Right lobe of liver (tissue), 6 donors: ENCODE measurements around the gene CCDC92. TPM values are rescaled to one million over a fixed set of nuclear protein-coding genes. Genes with fewer than 3 reads are reported as not detected.

ENCODE experiments used
- ATAC-seq, 4 donors: fragments of 200-7000 bp; cut with Tn5 transposase; one replicate each; pipeline ENCODE4 v1.9.1; 2020; ENCODE audit warnings: mild to moderate bottlenecking in 4 of 4, moderate library complexity in 4 of 4
- DNase-seq, 3 donors: peaks; one replicate each; pipeline ENCODE4 v3.0.0-alpha.2; 2020
- H3K27ac ChIP-seq, 3 donors: fragments of 200-600 bp; one replicate each; pipeline ENCODE4 v1.8.0; 2022
- H3K27me3 ChIP-seq, 2 donors: fragments of 200-600 bp; one replicate each; pipeline ENCODE4 v1.8.0; 2022
- H3K36me3 ChIP-seq, 4 donors: fragments of 200-600 bp; sonication (generic) in 1 of 4; one replicate each; pipeline versions ENCODE4 v1.5.1 to v1.8.0; 2017 to 2022; ENCODE audit warnings: control low read depth in 1 of 4
- H3K4me1 ChIP-seq, 4 donors: fragments of 200-600 bp; sonication (generic) in 1 of 4; one replicate each; pipeline versions ENCODE4 v1.5.1 to v1.8.0; 2017 to 2022; ENCODE audit warnings: control low read depth in 1 of 4
- H3K4me3 ChIP-seq, 3 donors: fragments of 200-600 bp; one replicate each; pipeline ENCODE4 v1.8.0; 2022
- H3K9me3 ChIP-seq, 4 donors: fragments of 200-600 bp; sonication (generic) in 1 of 4; one replicate each; pipeline versions ENCODE4 v1.5.1 to v1.8.0; 2017 to 2022; ENCODE audit warnings: control low read depth in 1 of 4
- POLR2A ChIP-seq: fragments of 450-650 bp; IDR thresholded peaks from one replicate; pipeline ENCODE4 v1.6.1; 2017; ENCODE audit warnings: antibody characterized with exemption, mild to moderate bottlenecking
- WGBS: methylation state at CpG from one replicate; pipeline ENCODE4 v1.1.6; 2018; ENCODE audit warnings: low coverage, low lambda C conversion rate; ENCODE audit not compliant: insufficient coverage; ENCODE audit errors: missing lambda C conversion rate; 5-methylcytosine and 5-hydroxymethylcytosine counted together
- intact Hi-C, 2 donors: fragments of 100-400 bp; cut with DNase I; formaldehyde crosslinking; loops; one replicate each; pipeline versions ENCODE4 v1.11.2 to v1.14.1; 2022
- total RNA-seq, 6 experiments: library from RNA; depleted of rRNA in 2 of 6; stranded (reverse); fragments of >200 nt in 2 of 6; fragmentation: NEBNext Ultra II Directional in 3 of 6; extraction: Animal tissue kit (Norgen Biotek cat#: 25700) in 3 of 6; gene quantifications; one replicate each; pipeline versions ENCODE4 v1.1.0 to v1.2.4, GENCODE V29; 2016 to 2023
- TF ChIP-seq, protein P1 (sequence below), 4 donors: fragments of 200-600 bp in 3 of 4; fragments of 450-650 bp in 1 of 4; IDR thresholded peaks; one replicate each; pipeline versions ENCODE4 v1.5.1 to v1.8.0; 2016 to 2022; ENCODE audit warnings: antibody characterized with exemption in 4 of 4, mild to moderate bottlenecking in 2 of 4
- donor health status: DM: no; HTN: yes; CAD: no.
- donor health status: DM: no; HTN: no; CAD: no.
- donor health status: DM: no; HTN: no; CAD: no.
- donor health status: DM: no; HTN: yes; CAD: no.
- donor health status: DM: no; HTN: yes; CAD: no.

Gene CCDC92
- total RNA-seq, 6 experiments from 2014 or later = 12.5 to 17.5 (median 16.1) TPM

DNA sequence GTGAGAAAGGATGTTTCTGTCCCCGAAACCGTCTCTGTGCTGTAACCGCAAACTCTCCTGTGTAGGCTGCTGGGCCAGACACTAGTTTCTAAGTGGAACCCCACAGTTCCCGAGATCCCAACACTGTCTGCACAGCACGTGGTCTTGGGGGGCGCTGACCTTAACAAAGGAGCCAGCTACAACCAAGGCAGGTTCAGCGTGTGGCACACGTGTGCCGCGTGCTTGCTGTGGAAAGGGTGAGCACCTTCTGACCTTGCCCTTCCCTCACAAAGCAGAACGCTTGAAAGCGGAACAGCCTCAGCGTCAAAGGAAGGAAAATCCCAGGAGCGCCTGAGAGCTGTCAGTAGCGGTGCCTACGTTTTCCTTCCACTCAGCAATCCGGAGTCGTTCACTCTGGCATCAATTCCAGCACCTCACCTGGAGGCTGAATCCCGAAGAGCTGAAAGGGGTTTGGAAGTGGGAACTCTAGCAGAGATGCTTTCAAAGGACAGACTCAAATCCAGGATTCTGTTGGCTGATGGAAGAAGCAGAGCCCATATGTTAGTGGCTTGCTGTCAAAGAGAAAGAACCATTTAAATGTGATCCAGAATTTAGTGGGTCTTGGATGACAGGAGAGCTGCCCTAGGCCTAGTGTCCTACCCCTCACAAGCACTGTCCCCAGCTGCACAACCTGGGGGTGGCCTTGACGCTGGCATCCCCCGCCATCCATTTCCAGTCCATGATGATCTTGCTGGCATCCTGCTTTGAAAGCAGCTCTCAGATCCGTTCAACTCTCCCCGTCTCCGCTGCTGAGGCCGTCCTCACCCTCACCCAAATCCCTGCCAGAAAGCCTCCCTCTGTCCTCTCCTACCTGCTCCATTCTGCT lies 27.1 kb downstream of the CCDC92 start:
- no peak for DNase-seq
- intact Hi-C loops = no loop called here
- ATAC-seq = no peak

DNA sequence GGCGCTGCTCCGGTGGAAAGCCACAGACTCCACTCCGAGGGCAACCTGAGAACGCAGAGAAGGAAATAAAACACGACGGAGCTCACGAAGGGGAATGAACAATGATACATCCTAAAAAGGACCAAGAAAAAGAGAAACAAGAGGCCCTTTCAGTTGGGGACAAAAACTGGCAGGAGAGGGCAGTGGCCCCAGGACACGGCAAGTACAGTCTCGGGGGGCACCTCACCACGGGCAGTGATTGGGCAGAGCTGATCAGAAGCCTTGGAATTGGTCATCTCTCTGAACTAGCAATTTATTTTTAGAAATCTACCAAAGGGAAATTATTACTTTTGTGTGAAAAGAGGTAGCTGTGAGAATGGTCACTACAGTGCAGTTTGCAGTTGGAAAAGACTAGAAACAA lies 27.9 kb downstream of the CCDC92 start:
- Histone ChIP-seq H3K36me3 (no peaks in the 10 kb centered on the region), H3K4me1 (peaks cover 0 to 14% (median 6%) of the 10 kb centered on the region in 4 donors), H3K4me3 (no peak overlapping the region), H3K9me3 (no peaks in the 10 kb centered on the region), H3K27me3 (no peaks in the 10 kb centered on the region), H3K27ac (no peak overlapping the region)
- no peak for ATAC-seq
- DNase-seq = no peak
- TF ChIP-seq, protein P1, sequence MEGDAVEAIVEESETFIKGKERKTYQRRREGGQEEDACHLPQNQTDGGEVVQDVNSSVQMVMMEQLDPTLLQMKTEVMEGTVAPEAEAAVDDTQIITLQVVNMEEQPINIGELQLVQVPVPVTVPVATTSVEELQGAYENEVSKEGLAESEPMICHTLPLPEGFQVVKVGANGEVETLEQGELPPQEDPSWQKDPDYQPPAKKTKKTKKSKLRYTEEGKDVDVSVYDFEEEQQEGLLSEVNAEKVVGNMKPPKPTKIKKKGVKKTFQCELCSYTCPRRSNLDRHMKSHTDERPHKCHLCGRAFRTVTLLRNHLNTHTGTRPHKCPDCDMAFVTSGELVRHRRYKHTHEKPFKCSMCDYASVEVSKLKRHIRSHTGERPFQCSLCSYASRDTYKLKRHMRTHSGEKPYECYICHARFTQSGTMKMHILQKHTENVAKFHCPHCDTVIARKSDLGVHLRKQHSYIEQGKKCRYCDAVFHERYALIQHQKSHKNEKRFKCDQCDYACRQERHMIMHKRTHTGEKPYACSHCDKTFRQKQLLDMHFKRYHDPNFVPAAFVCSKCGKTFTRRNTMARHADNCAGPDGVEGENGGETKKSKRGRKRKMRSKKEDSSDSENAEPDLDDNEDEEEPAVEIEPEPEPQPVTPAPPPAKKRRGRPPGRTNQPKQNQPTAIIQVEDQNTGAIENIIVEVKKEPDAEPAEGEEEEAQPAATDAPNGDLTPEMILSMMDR (IDR thresholded peaks at IDR 0.05) = no peak
- TF ChIP-seq POLR2A = no peak
- 91% methylated on average over 6 of the region's 10 CpGs for WGBS
- intact Hi-C loops = no loop called here

More for the DNA sequence above, 27.1 kb downstream of the CCDC92 start:
- Histone ChIP-seq H3K27me3 (no peaks in the 10 kb centered on the region), H3K4me1 (peaks cover 0 to 18% (median 8%) of the 10 kb centered on the region in 4 donors), H3K4me3 (no peak overlapping the region), H3K27ac (no peak overlapping the region), H3K9me3 (no peaks in the 10 kb centered on the region), H3K36me3 (no peaks in the 10 kb centered on the region)
- TF ChIP-seq, protein P1 (IDR thresholded peaks at IDR 0.05) = no peak
- TF ChIP-seq POLR2A = no peak
- WGBS = 93% methylated on average over 11 of the region's 25 CpGs

DNA sequence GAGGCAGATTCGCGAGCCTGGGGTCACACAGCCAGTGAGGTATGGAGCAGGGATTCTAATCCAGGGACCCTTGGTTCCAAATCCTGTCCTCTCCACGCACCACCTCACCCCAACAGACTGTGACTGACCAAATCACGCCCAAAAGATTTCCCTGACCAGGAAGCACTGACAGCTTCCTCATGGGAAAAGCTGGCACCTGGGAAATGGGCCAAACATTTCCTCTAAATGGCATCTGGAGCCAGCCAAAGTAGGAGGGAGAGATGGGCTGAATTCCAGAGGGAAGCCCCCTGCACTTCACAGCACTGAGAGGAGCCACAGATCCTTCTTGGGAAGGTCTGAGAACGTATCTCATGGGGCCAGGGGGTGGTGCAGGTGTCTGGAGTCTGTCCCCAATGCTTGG lies 28.8 kb downstream of the CCDC92 start:
- intact Hi-C loops = no loop called here
- Histone ChIP-seq H3K9me3 (no peaks in the 10 kb centered on the region), H3K36me3 (no peaks in the 10 kb centered on the region), H3K27me3 (no peaks in the 10 kb centered on the region), H3K27ac (no peak overlapping the region), H3K4me3 (no peak overlapping the region), H3K4me1 (peaks cover 0 to 6% (median 3%) of the 10 kb centered on the region in 4 donors)
- ATAC-seq (no peak), DNase-seq (no peak)
- WGBS = 100% methylated on average over 3 of the region's 5 CpGs
- TF ChIP-seq, protein P1 (IDR thresholded peaks at IDR 0.05) = no peak
- TF ChIP-seq POLR2A = no peak

DNA sequence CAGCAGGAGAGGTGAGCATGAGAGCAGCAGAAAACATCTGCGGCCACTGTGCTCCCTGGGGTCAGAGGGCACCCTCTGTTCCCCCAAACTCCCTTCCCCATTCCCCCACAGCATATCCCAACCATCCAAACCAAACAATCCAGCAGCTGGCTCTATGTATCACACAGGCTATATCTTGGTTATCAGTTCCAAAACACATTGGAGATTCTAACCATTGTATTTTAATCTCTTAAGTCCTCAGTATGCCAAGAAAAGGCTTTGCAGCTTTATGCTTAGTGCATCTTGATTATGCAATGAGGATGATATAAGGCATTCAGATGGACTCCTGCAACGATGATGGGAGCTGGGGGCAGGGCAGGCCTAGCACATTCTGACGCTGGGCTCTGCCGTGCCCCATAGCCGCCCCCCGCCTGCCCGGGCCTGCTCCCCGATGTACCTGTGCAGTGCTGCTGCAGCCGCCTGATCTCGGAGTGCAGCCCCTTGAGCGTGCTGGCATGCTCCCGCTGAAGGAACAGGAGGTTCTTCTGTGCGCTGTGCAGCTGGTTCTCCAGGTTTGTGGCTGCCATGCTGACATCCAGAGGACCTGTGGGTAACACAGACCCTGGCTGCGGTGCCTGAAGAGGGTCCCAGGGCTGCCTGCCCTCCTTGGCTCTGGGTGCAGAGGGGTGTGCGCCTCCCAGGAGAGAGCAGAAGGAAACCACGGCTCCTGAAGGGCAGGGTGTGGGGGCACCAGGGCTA lies 29.6 kb downstream of the CCDC92 start:
- intact Hi-C loops = no loop called here
- Histone ChIP-seq H3K9me3 (no peaks in the 10 kb centered on the region), H3K27ac (no peak overlapping the region), H3K4me3 (no peak overlapping the region), H3K36me3 (no peaks in the 10 kb centered on the region), H3K27me3 (no peaks in the 10 kb centered on the region), H3K4me1 (no peaks in the 10 kb centered on the region)
- ATAC-seq (no peak), DNase-seq (no peak)
- TF ChIP-seq POLR2A = no peak
- WGBS = 40% methylated on average over 1 of the region's 16 CpGs

DNA sequence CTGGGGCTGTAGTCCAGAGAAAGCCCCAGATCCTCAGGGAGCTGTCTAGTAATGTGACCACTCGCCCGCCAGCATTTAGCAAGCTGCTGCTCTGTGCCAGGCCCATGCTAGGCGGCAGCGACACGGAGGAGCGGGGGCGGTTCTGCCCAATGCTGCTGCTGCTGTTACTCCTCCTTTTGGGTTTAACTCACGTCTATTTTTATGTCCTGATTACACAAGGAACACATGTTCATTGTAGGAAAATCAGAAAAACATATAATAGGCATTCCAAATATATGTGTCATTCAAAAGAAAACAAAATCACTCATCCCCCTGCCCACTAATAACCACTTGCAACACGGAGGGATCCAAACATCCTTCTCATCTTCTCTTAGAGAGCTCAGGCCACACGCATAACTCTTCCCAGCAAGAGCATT lies 30.4 kb downstream of the CCDC92 start:
- no peak overlapping the region for H3K27ac ChIP-seq
- intact Hi-C loops = no loop called here
- WGBS = 96% methylated on average over 9 of the region's 10 CpGs
- ATAC-seq (no peak), DNase-seq (no peak)
- TF ChIP-seq, protein P1 (IDR thresholded peaks at IDR 0.05) = no peak
- TF ChIP-seq POLR2A = no peak
- no peaks in the 10 kb centered on the region for H3K27me3 ChIP-seq
- no peak overlapping the region for H3K4me3 ChIP-seq
- H3K36me3 ChIP-seq = no peaks in the 10 kb centered on the region
- no peaks in the 10 kb centered on the region for H3K9me3 ChIP-seq
- no peaks in the 10 kb centered on the region for H3K4me1 ChIP-seq
